ENCODE measurements around the gene EPN2. TPM values are rescaled to one million over a fixed set of nuclear protein-coding genes. Genes with fewer than 3 reads are reported as not detected.

Gene EPN2
- total RNA-seq, 1 donor, result 18.1 TPM

- Histone ChIP-seq H3K9me3 (ENCODE audit: low read depth, low read length) (no peaks in the 10 kb centered on the region), H3K4me2 (ENCODE audit: insufficient read depth, low read length) (peak overlapping the region; percentile 17), H3K27me3 (ENCODE audit: insufficient read depth, low read length) (no peaks in the 10 kb centered on the region), H4K20me1 (ENCODE audit: insufficient read depth, low read length) (no peaks in the 10 kb centered on the region), H3K4me3 (ENCODE audit: insufficient read depth, low read length) (no peak overlapping the region), H3K4me1 (ENCODE audit: insufficient read depth, low read length) (peaks cover 32% of the 10 kb centered on the region), H2AFZ (ENCODE audit: low read length) (no peak overlapping the region), H3K27ac (ENCODE audit: low read depth, low read length) (peak overlapping the region; percentile 55), H3K36me3 (ENCODE audit: insufficient read depth, low read length) (no peaks in the 10 kb centered on the region), H3K79me2 (ENCODE audit: insufficient read depth, low read length) (no peaks in the 10 kb centered on the region)
- DNase-seq (ENCODE audit: insufficient read length, low spot score, missing footprints), result peak; percentile 98
- TF ChIP-seq CTCF (IDR thresholded peaks at IDR 0.05; ENCODE audit: extremely low read depth, low read depth, low read length), result no peak
Observed at GRCh38 chr17:19346351-19347255, 109.4 kb downstream of the EPN2 start.

- DNase-seq (ENCODE audit: insufficient read length, low spot score, missing footprints), result peak; percentile 79
- Histone ChIP-seq H3K79me2 (ENCODE audit: insufficient read depth, low read length) (no peaks in the 10 kb centered on the region), H3K27ac (ENCODE audit: low read depth, low read length) (peak overlapping the region; percentile 55), H4K20me1 (ENCODE audit: insufficient read depth, low read length) (no peaks in the 10 kb centered on the region), H2AFZ (ENCODE audit: low read length) (no peak overlapping the region), H3K4me3 (ENCODE audit: insufficient read depth, low read length) (no peak overlapping the region), H3K4me1 (ENCODE audit: insufficient read depth, low read length) (peaks cover 23% of the 10 kb centered on the region), H3K4me2 (ENCODE audit: insufficient read depth, low read length) (peak overlapping the region; percentile 17), H3K36me3 (ENCODE audit: insufficient read depth, low read length) (no peaks in the 10 kb centered on the region), H3K27me3 (ENCODE audit: insufficient read depth, low read length) (no peaks in the 10 kb centered on the region), H3K9me3 (ENCODE audit: low read depth, low read length) (no peaks in the 10 kb centered on the region)
- TF ChIP-seq CTCF (IDR thresholded peaks at IDR 0.05; ENCODE audit: extremely low read depth, low read depth, low read length), result no peak
Observed at GRCh38 chr17:19347323-19348080, 110.3 kb downstream of the EPN2 start.

GRCh38 chr17:19348081-19348650 is 111.0 kb downstream of the EPN2 start:
- no peaks in the 10 kb centered on the region for H3K36me3 ChIP-seq (ENCODE audit: insufficient read depth, low read length)
- no peaks in the 10 kb centered on the region for H4K20me1 ChIP-seq (ENCODE audit: insufficient read depth, low read length)
- no peak overlapping the region for H3K27ac ChIP-seq (ENCODE audit: low read depth, low read length)
- no peaks in the 10 kb centered on the region for H3K79me2 ChIP-seq (ENCODE audit: insufficient read depth, low read length)
- H3K4me2 ChIP-seq (ENCODE audit: insufficient read depth, low read length), result no peak overlapping the region
- H3K4me1 ChIP-seq (ENCODE audit: insufficient read depth, low read length), result peaks cover 21% of the 10 kb centered on the region
- no peak overlapping the region for H2AFZ ChIP-seq (ENCODE audit: low read length)
- no peak for DNase-seq (ENCODE audit: insufficient read length, low spot score, missing footprints)
- no peak overlapping the region for H3K4me3 ChIP-seq (ENCODE audit: insufficient read depth, low read length)
- no peaks in the 10 kb centered on the region for H3K9me3 ChIP-seq (ENCODE audit: low read depth, low read length)
- H3K27me3 ChIP-seq (ENCODE audit: insufficient read depth, low read length), result no peaks in the 10 kb centered on the region
- TF ChIP-seq CTCF (IDR thresholded peaks at IDR 0.05; ENCODE audit: extremely low read depth, low read depth, low read length), result no peak

Data from osteoblast (primary cell).